Activated T-helper 9 cell treated with anti-CD3 and anti-CD28 coated beads, Interleukin-2, amount 50 U/mL, for 16 hours (primary cell): ENCODE results near the gene NPHS1.

ENCODE experiments used
- DNase-seq: peaks from one replicate; pipeline ENCODE4 v3.0.0-alpha.2; 2020; ENCODE audit warnings: low read depth

Gene NPHS1

GRCh38 chr19:35787227-35787799 lies 65.0 kb downstream of the NPHS1 start:
- no peak for DNase-seq

GRCh38 chr19:35786299-35787160 lies 65.8 kb downstream of the NPHS1 start:
- DNase-seq, result no peak

- DNase-seq, result no peak
Measured at GRCh38 chr19:35785339-35785627, 67.0 kb downstream of the NPHS1 start.

- DNase-seq, result no peak
Measured at GRCh38 chr19:35784503-35785338, 67.6 kb downstream of the NPHS1 start.

- DNase-seq, result no peak
Measured at GRCh38 chr19:35783469-35784434, 68.6 kb downstream of the NPHS1 start.

- no peak for DNase-seq
Measured at GRCh38 chr19:35782589-35782988, 69.7 kb downstream of the NPHS1 start.

GRCh38 chr19:35781650-35782049 lies 70.7 kb downstream of the NPHS1 start:
- DNase-seq, result no peak

- no peak for DNase-seq
Measured at GRCh38 chr19:35780717-35781116, 71.6 kb downstream of the NPHS1 start.

- no peak for DNase-seq
Measured at GRCh38 chr19:35780058-35780457, 72.2 kb downstream of the NPHS1 start.

GRCh38 chr19:35779033-35779432 lies 73.3 kb downstream of the NPHS1 start:
- DNase-seq, result no peak

- DNase-seq, result no peak
Measured at GRCh38 chr19:35777961-35778360, 74.3 kb downstream of the NPHS1 start.

- DNase-seq, result no peak
Measured at GRCh38 chr19:35777086-35777841, 75.0 kb downstream of the NPHS1 start.

GRCh38 chr19:35776102-35776788 lies 76.1 kb downstream of the NPHS1 start:
- DNase-seq, result no peak
